AG10803 (cell line): ENCODE data around the gene MTF1.

Experiments
- DNase-seq: peaks from one replicate; pipeline ENCODE4 v3.0.0; 2010; ENCODE audit warnings: low read depth
- H3K4me3 ChIP-seq: 2 replicates; pipeline ENCODE4 v1.5.1; 2011; ENCODE audit warnings: mild to moderate bottlenecking, low read length, control low read depth
- CTCF ChIP-seq: conservative IDR thresholded peaks from 2 replicates; pipeline ENCODE4 v1.5.1; 2011; ENCODE audit warnings: mild to moderate bottlenecking, low read length, control low read depth, inconsistent platforms

The MTF1 gene

GRCh38 chr1:37828410-37829074, 30.9 kb downstream of the MTF1 start:
- DNase-seq, result no peak
- no peak overlapping the region for H3K4me3 ChIP-seq
- TF ChIP-seq CTCF, result no peak

GRCh38 chr1:37825506-37825905, 33.9 kb downstream of the MTF1 start:
- no peak for TF ChIP-seq CTCF
- no peak for DNase-seq

GRCh38 chr1:37824001-37824400, 35.4 kb downstream of the MTF1 start:
- no peak for DNase-seq
- TF ChIP-seq CTCF, result no peak
- H3K4me3 ChIP-seq, result no peak overlapping the region

More at GRCh38 chr1:37825506-37825905, 33.9 kb downstream of the MTF1 start:
- no peak overlapping the region for H3K4me3 ChIP-seq

GRCh38 chr1:37822906-37823815, 36.2 kb downstream of the MTF1 start:
- H3K4me3 ChIP-seq, result no peak overlapping the region
- no peak for DNase-seq
- TF ChIP-seq CTCF, result no peak

GRCh38 chr1:37821481-37821880, 37.9 kb downstream of the MTF1 start:
- no peak overlapping the region for H3K4me3 ChIP-seq
- DNase-seq, result no peak
- TF ChIP-seq CTCF, result no peak

GRCh38 chr1:37817481-37817880, 41.9 kb downstream of the MTF1 start:
- no peak for DNase-seq
- TF ChIP-seq CTCF, result no peak
- H3K4me3 ChIP-seq, result no peak overlapping the region

- TF ChIP-seq CTCF, result no peak
- no peak overlapping the region for H3K4me3 ChIP-seq
- DNase-seq, result no peak
These were observed 45.1 kb downstream of the MTF1 start for GRCh38 chr1:37814252-37814651.
